ENCODE results near the gene PLEKHA6.

The PLEKHA6 gene

DNA sequence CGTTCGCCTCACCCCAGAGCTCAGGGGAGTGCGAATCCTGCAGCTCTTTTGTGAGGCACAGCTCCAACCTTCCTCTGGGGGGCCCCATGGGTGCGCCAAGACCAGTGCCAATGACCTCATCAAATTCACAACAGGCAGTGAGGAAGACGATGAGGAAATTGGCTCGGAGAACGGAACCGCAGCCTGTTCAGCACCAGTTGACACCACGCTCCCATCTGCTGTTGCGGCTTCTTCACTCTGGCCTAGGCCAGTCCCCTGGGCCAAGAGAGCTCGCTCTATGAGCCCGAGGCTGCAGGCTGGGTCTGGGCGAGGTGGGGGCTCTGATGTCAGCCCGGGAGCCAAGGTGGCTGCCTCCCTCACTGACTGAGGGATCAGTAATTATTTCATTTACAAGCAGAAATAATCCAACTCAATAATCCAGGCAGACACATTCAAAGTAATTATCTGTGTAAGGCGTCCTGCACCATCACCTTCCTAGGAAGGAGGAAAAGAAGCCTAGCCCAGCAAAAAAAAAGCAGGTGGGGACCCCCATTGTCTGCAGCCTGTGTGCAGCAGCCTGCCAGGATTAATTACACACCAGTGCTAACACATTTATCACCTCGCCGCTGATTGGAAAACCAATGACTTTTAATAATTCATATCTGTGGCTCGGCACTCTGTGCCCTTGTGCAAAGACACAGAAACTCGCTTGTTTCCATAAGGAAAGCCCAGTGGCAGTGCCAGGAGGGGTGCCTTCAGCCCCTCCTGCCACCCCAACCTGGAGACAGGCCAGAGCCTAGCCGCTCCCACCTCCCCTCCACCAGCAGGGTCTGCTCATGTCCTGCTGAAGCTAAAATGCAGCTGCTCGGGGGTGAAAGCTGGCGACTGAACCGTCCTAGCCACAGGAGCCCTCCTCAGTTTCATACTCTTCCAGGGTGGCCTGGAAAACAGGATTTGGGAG lies 1.9 kb downstream of the PLEKHA6 start:
- no peak for DNase-seq (ENCODE audit: low read depth)

DNA sequence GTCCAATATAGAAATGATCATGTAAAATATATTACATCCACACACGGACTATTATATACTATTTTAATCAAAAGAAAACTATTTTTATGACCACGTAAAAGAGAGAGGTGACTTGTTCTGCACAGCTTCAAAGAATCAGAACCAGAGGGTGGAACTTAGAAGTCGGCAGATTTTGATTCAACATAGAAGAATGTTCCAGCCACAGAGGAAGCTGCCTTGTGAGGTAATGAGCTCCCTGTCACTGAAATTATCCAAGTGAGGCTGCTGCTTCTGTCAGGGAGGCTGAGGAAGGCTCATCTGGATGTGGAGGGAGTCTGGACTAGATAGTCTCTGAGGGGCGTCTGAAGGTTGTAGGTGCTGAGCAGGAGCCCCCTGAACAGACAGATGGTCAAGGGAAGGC lies 2.7 kb downstream of the PLEKHA6 start:
- DNase-seq (ENCODE audit: low read depth): no peak

DNA sequence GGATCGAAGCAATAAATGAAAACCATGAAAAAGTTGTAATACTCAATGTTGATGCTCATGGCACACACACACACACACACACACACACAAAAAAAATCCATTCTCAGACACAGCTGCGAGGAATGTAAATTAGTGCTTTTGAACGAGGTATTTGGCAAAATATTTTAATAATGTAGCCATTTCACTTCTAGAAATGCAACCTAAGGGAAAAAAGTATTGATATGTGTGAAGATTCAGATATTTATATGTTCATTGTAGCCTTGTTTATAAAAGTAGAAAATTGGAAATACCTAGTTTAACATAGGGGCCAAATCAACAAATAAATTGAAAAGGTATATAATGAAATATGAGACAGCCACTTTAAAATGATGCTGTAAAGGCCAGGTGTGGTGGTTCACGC lies 3.8 kb downstream of the PLEKHA6 start:
- no peak for DNase-seq (ENCODE audit: low read depth)

DNA sequence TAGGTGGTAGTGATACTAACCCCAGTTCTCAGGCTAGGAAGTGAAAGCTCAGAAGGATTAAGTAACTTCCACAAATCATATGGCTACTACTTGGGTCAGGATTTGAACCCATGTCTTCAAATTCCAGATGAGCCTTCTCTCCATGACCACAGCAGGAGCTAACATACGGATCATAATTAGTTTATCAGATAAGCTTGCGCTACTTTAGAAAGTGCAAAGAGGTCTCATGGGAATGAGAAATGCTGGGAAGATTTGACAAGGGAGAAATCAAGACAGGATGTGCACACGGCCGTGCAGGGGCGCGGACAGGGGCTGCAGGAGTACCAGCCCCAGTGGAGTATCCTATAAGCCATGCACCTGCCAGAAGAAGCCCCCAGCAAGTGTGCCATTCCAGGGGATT lies 5.2 kb downstream of the PLEKHA6 start:
- DNase-seq (ENCODE audit: low read depth): no peak

DNA sequence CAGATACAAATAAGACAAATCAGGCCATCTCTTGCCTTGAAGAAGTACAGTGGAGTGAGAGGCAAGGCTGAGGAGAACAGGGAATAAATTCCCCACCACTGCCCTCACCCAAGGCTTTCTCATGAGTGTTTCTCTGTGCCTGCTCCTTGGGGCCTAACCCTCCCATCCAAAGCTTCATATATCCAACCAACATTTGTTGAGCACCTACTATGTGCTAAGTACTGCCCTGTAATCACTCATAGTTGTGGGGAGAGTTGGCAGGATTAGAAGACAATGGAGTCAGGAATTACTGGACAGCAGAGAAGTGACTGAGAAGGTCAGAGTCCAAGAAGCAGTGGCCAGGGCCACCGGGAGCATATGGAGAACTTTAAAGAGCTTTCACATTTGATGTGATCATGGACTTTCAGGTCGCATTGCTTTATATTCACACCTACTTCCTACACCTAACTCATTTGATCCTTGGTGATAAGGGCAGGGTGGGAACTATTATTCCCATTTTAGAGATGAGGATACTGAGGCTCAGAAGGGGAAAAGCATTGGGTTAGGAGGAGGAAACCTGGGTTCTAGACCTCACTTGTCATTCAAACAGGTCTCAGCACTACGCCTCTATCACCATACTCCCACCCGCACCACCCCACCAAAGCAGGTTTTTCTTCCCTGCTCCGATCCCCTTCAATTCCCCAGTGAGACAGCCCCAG lies 6.4 kb downstream of the PLEKHA6 start:
- DNase-seq (ENCODE audit: low read depth): no peak

DNA sequence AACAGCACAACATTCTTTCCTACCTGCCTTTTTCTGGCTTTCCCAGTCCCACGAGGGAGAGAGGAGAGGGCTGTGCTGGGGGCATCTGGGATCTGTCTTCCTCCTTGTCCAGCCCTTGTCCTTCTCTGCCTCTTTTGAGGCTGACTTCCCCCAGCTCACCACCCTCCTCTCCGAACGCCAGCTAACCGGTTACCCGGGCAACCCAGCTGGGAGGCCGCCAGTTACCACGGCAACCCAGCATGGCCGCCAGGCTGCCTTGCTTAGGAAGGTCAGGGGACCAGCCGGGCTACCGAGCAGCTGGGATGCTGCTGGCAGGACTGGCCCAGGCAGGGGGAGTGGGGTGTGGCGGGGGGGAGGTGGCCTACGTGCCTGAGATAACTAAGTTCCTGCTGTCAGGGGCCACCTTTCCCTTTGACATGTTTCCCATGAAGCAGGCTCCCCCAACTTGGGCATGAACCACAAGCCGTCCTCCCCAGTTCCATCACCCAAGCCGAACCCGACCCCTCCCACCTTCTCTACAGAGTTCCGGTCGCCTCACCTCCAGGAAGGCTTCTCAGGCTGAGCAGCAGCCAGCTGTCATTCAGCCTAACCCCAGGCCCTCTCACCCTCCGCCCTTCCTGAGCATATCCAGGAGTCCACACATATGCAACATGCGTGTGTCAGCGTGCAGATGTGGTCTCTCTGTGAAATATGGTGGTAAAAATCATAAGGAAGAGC lies 8.7 kb downstream of the PLEKHA6 start:
- no peak for DNase-seq (ENCODE audit: low read depth)

DNA sequence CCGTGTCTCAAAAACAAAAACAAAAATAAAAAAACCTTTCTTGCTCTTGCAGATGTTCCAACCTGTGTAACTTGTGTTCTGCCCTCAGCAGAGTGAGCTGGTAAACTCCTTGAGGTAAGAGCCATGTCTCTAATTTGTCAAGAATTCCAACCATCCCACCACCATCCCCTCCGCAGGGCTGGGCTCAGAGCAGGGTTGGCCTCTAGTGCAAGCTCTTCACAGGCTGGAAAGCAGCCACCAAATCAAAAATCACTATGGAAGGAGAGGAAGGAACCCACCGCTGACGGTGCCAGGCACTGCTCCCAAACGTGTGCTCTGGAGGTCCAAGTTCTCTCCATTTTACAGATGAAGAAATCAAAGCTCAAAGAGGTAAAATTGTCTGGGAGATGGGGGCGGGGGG lies 9.4 kb downstream of the PLEKHA6 start:
- DNase-seq (ENCODE audit: low read depth): no peak

DNA sequence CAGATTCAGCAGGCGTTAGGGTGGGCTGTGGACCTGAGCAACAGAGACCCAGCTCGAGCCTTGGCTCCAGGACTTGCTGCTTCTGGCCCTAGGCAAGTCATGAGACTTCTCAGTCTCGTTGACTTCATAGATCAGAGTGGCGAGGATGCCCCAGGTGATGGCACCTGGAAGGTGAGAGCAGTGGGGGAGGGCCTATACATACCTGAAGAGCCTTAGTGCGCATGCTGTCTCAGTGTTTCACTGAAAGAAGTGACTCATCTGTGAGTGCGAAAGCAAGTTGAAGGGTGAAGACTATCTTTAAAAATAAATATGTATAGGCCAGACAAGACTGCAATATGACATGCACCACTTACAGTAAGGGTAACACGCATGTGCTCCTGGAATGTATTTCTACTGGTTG lies 10.1 kb downstream of the PLEKHA6 start:
- DNase-seq (ENCODE audit: low read depth): no peak

DNA sequence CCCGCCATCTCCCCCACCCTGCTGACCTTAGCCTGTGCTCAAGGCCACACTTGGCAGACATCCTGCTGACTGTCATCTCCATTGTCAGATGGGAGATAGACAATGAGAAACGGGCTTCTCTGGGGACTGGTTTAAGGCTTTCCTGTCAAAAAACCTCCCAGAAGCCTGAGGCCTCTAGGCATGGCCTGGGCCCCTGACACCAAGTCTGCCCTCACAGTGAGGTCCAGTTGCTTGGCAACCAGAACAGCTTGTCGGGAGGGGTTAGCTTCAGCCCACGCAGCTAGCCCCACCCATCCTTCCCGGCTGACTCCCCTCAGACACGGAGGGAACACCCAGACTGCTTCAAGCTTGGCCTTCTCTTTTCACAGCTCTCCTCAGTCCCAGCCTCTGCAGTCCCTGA lies 11.0 kb downstream of the PLEKHA6 start:
- no peak for DNase-seq (ENCODE audit: low read depth)

DNA sequence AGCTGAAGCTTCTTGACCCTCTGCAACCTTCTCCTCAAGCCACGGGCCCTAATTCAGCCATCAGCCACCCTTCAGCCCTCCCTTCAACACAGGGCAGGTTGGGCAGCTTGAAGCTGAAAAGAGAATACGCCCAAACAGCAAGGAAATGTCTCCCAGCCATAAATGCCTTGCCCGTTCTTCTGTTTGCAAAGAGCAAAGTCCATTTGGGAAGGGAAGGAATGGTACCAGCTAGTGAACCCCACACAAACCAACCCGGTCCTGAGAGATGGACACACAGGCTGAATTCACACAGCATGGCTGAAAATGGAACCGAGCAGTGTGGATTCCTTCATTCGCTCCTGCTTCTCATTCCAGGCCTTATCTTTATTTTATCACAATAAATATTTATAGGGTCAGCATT lies 11.5 kb downstream of the PLEKHA6 start:
- no peak for DNase-seq (ENCODE audit: low read depth)

DNA sequence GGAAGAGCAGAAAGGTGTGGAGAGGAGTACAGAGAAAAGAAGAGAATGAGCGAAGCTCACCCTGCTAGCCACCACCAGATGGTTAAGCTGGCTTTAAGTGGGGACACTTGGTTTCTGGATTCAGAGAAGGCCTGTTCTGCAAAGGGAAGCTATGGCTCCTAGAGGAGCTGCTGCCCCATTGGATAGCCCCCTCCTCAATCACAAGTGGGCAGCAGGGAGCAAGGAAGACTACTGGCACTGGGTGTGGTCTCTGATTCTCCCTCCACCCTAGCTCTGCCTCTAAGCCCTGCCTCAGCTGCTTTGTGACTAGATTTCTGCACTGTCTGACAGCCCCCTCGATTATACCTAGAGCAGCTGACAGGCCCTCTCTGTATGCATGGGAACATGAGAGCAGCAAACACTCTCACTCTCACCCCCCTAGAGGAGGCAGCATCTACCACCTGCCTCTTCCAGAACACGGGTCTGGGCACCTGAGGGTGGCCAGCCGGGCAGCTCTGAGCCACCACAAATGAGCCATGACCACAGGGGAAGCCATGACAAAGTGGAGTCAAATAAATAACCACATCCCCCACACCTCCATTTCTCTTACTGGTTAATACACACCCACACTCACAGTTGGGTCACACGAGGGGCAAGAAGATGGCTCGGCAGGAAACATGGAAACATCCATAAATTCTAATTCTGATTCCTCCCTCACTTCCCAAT lies 13.6 kb downstream of the PLEKHA6 start:
- DNase-seq (ENCODE audit: low read depth): no peak

DNA sequence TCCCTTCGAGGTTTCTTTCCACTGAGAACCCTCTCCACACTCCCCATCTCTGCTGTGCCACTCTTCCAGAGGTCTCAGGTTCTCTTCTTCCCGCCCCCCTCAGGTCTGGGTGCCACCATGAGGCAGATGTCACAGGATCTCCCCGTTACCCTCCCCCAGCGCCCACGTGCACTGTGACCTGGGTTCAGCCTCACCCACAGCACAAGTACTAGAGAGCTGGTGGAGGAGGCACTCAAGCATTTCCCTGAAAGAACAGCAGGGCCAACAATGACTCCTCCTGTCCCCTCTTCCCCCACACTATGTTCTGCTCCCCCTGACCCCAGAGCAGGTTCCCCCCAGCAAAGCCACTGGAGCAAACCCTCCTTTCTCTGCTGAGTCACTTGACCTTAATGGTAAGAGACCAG lies 14.3 kb downstream of the PLEKHA6 start:
- no peak for DNase-seq (ENCODE audit: low read depth)

DNA sequence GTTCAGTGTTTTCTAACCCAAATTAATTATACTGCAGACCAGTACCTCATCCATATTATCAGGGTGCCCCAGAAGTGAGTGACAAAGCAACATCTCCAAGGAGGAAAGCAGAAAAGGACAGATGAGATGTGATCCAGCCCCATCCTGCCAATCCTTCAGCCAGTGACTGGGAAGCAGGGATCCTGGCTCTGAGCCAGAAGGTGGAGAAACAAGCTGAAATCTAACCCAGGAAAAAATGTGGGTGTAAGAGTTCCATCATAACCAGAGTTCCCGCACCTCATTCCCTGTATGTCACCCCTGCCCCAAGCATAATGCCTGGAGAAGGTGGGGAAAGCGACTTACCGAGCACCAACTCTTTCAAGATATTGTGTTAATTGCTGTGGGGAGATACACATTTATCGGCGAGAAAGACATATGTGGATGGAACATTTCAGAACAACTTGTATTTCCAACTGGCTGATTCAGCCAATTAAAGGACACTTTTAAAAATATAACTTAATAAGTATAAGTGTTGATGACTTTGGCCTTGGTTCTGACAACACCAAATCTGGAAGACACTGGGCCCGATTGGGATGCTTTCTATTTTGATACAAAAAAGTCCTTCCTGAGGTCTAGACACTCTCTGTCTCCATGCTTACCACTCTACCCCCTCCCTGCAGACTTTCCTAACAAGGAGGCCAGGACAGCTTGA lies 14.9 kb downstream of the PLEKHA6 start:
- DNase-seq (ENCODE audit: low read depth): no peak

DNA sequence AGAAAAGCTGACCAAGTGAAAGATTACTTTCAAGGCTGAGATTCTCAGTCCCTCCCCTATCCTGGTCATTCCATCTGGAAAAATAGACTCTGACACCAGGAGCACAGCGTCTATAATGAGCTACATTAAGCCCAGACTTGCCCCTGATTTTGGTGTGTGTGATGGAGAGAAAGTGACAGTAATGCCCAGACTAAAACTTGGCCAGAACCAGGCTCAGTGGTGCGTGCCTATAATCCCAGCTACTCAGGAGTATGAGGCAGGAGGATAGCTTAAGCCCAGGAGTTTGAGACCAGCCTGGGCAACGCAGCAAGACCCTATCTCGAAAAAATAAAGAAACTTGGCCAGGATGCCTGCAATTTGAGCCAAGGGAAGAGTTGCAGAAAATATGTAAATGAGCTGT lies 15.9 kb downstream of the PLEKHA6 start:
- no peak for DNase-seq (ENCODE audit: low read depth)

DNA sequence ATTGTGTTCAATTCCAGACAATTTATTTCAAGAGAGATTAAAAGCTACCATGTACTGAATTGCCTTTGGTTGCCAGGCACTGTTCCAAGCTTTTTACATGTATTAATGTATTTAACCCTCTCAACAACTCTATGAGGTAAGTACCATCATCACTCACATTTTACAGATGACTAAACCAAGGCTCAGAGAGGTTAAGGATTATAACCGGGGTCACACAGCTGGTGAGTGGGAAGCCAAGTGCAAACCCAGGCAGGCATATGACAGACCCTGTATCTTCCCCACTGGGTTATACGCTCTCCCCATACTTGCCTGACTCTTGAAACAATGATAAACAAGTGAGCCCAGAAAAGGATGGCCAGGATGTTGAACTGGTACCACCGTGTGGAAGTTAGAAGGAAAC lies 16.5 kb downstream of the PLEKHA6 start:
- no peak for DNase-seq (ENCODE audit: low read depth)

DNA sequence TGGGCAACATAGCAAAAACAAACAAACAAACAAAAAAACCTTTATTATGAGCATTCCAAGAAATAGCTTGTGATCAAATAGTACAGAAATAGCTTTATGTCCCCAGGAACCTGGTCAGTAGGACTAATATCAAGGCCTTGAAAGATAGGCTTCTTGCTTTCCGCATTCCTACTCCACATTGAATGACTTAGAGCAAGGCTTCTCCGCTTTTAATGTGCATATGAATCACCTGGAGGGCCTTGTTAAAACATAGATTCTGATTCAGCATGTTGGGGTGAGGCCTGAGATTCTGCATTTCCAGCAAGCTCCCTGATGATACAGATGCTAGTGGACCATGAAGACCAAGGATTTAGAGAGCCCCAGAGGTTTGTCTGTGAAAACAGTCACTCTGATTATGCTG lies 17.4 kb downstream of the PLEKHA6 start:
- DNase-seq (ENCODE audit: low read depth): no peak

DNA sequence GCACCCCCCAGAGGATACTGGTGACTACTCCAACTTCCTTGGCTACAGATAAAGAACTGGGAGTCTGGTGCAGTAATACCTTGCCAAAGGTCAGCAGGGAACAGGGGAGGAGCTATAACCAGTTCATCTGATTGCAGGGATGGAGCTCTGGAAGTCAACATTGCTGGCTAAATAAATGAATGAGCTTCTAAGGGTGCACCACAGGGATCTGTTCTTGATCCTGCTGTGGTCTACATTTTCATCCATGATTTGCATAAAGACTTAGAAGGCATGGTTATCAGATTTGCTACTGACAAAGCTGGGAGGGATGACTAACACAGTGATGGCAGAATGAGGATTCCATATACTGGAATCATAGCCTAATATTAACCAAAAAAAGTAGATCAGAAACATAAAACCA lies 18.3 kb downstream of the PLEKHA6 start:
- DNase-seq (ENCODE audit: low read depth): no peak

DNA sequence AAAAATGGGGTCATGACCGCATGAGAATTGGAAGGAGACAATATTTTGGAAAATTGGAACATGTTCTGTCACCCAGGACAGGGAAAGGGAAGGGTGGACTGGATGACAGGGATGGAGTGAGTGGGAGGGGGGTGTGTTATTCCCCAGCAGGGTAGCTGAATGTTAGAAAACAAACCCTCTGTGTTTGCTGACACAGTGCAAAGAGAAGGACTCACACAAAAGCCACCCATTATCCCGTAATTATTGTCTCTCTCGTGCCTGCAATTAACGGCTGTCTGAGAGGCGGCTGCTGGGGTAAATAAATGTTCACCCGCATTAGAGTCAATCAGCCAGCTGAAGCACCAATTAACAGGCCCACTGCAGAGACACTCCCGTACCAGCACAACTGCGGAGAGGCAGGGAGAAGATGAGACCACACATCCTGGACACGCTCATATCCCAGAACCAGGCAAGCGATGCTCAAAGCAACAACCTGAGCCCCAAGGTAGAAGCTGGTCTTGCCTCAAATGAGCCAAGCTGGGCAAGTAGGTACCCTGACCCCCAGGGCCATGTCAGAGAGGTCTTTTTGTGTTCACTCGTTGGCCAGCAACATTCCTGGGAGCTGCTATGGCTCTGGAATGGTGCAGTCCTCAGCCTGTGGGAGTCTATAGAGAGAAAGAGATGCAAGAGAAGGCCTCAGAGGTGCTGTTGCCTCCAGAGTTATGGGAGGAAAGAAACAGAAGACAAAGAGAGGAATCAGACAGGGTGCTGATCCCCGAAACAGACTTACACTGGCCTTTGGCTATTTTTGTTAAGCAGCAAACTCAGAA lies 19.4 kb downstream of the PLEKHA6 start:
- no peak for DNase-seq (ENCODE audit: low read depth)

DNA sequence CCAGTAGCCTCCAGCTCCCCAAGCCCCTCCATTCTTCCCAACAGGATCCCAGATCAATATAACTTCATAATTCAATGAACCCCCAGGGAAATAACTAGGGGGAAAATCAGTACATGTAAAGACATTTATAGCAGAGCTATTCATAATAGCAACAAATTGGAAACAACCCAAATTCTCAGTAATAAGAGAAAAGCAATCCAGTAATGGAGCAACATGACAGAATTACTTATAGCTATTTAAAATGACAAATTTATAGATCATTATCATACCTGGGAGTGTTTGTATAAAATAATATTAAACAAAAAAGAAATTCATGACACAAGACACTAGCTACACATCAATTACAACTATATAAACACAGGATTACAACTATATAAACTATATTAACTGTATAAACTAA lies 20.2 kb downstream of the PLEKHA6 start:
- DNase-seq (ENCODE audit: low read depth): no peak

DNA sequence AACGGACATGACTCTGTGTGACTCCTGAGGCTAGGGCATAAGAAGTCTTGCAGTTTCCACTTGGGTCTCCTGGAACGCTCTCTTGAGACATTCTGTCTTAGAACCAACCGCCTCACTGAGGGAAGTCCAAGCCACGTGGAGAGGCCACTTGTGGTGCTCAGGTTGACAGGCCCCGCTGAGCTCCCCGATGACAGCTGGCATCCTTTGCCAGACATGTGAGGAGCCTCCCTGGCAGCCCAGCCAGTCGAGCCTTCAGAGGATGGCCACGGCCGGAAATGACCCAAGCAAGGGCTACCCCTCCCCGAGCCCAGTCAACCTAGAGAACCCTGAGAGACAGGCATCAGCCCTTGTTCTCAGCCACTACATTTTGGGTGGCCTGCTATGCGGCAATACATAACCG lies 20.7 kb downstream of the PLEKHA6 start:
- DNase-seq (ENCODE audit: low read depth): no peak

DNA sequence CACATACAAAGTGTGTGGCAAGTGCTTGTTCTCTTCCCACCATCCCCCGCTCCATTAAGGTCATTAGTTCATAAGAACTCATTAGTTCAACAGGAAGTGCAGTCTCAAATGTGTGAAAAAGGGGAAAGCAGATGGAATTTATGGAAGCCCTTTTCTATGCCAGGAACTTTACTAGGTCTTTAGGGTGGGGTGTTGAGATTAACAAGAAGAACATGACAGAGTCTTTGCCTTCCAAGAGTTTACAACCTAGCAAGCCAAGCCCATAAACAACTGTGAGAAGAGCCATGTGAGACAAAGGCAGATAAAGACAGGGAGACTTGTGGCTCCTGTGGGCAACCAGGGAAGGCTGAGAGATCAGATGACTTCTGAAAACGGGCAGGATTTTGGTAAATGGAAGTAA lies 21.4 kb downstream of the PLEKHA6 start:
- no peak for DNase-seq (ENCODE audit: low read depth)

All from stimulated activated CD8-positive, alpha-beta memory T cell treated with anti-CD3 and anti-CD28 coated beads, Interleukin-15, amount 100 ng/mL, for 24 hours (primary cell).